SJSA1 (cell line): ENCODE results near the gene MALAT1. TPM values are rescaled to one million over a fixed set of nuclear protein-coding genes. Genes with fewer than 3 reads are reported as not detected.

ENCODE experiments used
- DNase-seq, 2 experiments: peaks; one replicate each; pipeline ENCODE4 v3.0.0-alpha.2; 2015 to 2020; ENCODE audit warnings: low spot score in 2 of 2, low read depth in 1 of 2
- H3K27ac ChIP-seq: fragments of 250-450 bp; sonication (Bioruptor Pico); 2 replicates; pipeline ENCODE4 v1.5.1; 2020; ENCODE audit warnings: mild to moderate bottlenecking, moderate library complexity
- H3K27me3 ChIP-seq: fragments of 250-450 bp; sonication (Bioruptor Pico); replicated peaks from 2 replicates; pipeline ENCODE4 v1.5.1; 2020; ENCODE audit warnings: mild to moderate bottlenecking, moderate library complexity
- H3K36me3 ChIP-seq: fragments of 250-450 bp; sonication (Bioruptor Pico); 2 replicates; pipeline ENCODE4 v1.5.1; 2020; ENCODE audit warnings: mild to moderate bottlenecking
- H3K4me1 ChIP-seq: fragments of 250-450 bp; sonication (Bioruptor Pico); replicated peaks from 2 replicates; pipeline ENCODE4 v1.6.1; 2021; ENCODE audit warnings: mild to moderate bottlenecking
- H3K4me3 ChIP-seq: fragments of 250-450 bp; sonication (Bioruptor Pico); 2 replicates; pipeline ENCODE4 v1.5.1; 2020; ENCODE audit warnings: mild to moderate bottlenecking
- H3K9me3 ChIP-seq: fragments of 250-450 bp; sonication (Bioruptor Pico); replicated peaks from 2 replicates; pipeline ENCODE4 v1.5.1; 2020; ENCODE audit warnings: mild to moderate bottlenecking
- total RNA-seq: library from RNA; depleted of rRNA; stranded (reverse); fragments of >200 nt; shearing (Covaris generic); gene quantifications from 2 replicates; pipeline ENCODE4 v1.2.3, GENCODE V29; 2014

Gene MALAT1
- total RNA-seq, 1 experiment from 2014 or later, result 2,210 TPM

DNA sequence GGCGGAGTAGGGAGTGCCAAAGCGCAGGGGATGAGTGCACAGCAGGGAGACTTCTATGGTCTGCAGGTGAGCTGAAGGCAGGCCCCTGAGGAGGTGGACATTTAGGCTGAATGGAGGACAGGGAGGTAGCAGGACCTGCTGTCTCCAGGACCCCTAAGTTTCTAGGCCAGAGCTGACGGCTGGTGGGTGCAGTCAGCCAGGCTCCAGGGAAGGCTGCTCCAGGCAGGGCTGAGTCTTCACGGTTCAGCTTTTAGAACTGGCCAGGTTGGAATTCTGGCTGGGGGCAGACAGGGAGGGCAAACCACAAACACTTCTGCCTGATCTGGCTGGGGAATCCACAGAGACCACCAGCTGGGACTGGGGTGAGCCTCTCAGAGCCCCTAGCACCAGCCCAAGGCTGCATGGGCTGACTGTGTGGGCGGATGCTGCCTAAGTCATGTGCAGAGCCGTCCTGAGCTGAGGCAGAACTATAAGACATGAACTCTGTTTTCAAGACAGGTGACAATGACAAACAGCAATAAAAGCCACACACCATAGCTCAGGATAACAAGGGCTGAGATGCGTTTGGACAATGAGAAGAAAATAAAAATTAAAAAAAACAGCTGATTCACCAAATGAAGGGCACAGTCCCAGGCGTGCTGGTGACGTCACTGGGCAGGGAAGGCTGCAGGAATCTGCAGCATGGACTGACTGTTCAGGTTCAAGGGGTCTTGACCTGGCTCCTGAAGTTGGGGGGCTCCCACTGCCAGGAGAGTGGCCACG is 10.4 kb upstream of the MALAT1 start:
- no peaks in the 10 kb centered on the region for H3K27me3 ChIP-seq
- H3K4me1 ChIP-seq, result peaks cover 79% of the 10 kb centered on the region
- H3K9me3 ChIP-seq, result no peaks in the 10 kb centered on the region
- H3K36me3 ChIP-seq, result no peaks in the 10 kb centered on the region
- peak; percentile 82 to 87 for DNase-seq
- no peak overlapping the region for H3K4me3 ChIP-seq
- peak overlapping the region; percentile 92 for H3K27ac ChIP-seq

DNA sequence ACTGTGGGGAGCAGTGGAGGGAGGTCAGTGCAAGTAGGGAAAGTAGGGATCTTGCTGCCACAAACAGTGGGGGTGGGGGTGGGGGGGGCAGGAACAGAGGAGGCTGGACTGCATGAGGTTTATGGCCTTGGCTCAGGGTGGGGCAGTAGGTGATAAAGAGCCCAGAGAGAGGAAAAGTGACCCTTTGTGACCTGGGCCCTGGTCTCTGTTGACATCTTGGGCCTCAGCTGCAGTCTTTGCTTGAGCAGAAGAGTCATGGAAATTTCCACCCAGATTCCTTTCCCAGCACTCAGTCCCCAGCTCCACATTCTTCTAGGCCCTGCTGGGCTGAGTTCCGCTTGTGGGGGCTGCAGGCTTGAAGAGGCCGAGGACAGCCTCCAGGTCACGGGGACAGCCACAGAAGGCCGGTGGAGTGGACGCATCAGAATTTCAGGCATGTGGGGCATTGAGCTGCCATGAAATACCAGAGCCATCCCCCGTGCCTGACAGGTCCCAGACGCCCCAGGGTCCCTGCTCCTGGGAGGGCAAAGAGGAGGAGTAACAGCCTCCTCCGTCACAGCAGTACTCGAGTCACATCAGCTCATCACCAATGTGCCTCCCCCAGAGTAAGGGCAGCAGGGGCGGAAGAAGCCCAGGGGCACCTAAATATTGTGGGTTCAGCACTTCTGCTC is 9.7 kb upstream of the MALAT1 start:
- H3K36me3 ChIP-seq, result no peaks in the 10 kb centered on the region
- H3K27me3 ChIP-seq, result no peaks in the 10 kb centered on the region
- H3K9me3 ChIP-seq, result no peaks in the 10 kb centered on the region
- no peak overlapping the region for H3K4me3 ChIP-seq
- H3K4me1 ChIP-seq, result peaks cover 86% of the 10 kb centered on the region
- peak overlapping the region; percentile 92 for H3K27ac ChIP-seq
- DNase-seq, result peak; percentile 99 to 100

DNA sequence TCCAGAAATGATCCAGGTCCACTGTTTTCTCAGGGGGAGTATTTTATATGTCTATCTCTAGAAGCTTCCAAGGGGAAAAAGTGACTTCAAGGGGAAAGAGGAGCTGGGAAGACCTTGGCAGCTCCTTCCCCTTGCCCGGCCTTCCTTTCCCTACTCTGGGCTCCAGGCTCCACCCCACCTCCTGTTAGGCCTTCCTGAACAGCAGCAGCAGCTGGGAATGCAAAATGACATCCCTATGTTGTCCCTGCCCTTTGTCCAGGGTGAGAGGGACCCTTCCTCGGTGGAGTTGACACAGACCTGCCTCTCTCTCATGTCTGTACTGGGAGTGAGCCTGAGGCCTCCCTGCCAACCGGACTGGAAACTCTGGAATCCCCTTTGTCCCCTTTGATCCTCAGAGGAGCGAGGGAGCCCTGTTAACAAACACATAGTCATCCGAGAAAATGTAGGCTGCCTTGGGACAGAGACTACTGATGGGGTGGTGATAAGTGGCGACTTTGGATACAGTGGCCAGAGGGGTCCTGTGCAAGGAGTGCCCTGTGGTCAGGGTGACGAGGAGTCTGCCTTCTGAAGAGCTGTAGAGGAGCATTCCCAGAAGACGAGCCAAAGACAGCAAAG is 9.0 kb upstream of the MALAT1 start:
- Histone ChIP-seq H3K4me1 (peaks cover 93% of the 10 kb centered on the region), H3K9me3 (no peaks in the 10 kb centered on the region), H3K4me3 (no peak overlapping the region), H3K27me3 (no peaks in the 10 kb centered on the region), H3K36me3 (no peaks in the 10 kb centered on the region), H3K27ac (peak overlapping the region; percentile 92)
- no peak for DNase-seq

DNA sequence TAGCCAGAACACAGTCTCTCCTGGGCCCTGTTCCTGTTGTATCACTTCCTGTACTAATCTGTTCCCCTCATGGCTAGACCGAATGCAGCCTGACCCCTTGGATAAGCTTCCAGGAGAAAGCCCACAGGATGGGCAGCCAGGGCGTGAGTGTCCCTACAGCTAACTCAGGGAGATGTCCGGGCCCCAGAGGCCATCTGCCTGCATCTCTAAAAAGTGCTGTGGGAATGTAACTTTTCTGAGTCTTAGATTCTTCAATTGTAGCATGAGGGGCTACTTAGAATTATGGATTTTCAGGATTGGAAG is 7.7 kb upstream of the MALAT1 start:
- peak overlapping the region; percentile 92 for H3K27ac ChIP-seq
- H3K36me3 ChIP-seq, result no peaks in the 10 kb centered on the region
- no peak for DNase-seq
- H3K4me1 ChIP-seq, result peaks cover 88% of the 10 kb centered on the region
- no peaks in the 10 kb centered on the region for H3K27me3 ChIP-seq
- H3K9me3 ChIP-seq, result no peaks in the 10 kb centered on the region
- no peak overlapping the region for H3K4me3 ChIP-seq

DNA sequence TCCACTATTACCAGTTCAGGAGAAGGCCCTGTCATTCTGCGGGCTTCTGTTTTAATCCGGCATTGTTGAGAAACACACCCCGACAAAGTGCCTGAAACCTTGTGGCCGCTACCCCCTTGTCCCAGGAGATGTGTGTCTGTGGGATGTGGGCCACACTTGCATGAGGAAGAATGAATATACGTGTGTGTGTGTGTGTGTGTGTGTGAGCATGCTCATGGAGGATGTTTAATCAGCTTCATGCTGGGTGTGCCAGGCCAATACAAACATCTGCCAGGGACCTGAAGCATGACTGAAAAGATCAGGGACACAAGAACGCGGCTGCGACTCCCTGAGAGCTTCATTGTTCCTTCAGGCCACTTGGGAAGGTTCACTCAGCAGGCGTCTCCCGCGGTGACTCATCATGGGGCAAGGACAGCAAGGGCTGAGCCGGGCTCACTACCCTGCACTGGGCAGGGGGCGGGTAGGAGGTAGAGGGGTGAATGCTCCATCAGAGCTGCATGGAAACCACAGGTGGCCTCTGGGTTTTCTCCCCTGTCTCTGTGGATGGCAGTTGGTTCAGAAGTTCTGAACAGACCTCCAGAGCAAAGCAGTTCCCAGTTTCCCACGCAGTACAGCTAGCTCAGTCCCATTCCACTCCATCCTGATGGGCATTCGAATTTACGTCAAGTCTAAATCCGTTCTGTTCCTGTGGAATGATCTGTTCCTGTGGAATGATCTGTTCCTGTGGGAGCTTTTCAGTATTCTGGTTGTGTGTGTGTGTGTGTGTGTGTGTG is 7.0 kb upstream of the MALAT1 start:
- Histone ChIP-seq H3K27me3 (no peaks in the 10 kb centered on the region), H3K4me1 (peaks cover 92% of the 10 kb centered on the region), H3K9me3 (no peaks in the 10 kb centered on the region), H3K4me3 (no peak overlapping the region), H3K36me3 (no peaks in the 10 kb centered on the region), H3K27ac (peak overlapping the region; percentile 92)
- DNase-seq, result peak; percentile 97 to 99

DNA sequence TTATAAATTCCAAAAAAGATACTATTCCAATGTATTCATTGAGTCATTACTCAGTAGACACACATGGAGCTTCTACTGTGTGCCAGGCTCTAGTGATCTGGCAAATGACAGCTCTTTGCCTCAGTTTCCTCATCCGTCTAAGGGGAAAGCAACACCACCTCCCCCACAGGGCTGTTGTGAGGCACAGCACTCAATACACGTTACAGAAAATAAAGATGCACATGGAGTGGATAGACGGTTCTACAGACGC is 6.5 kb upstream of the MALAT1 start:
- H3K36me3 ChIP-seq, result no peaks in the 10 kb centered on the region
- DNase-seq, result no peak
- H3K9me3 ChIP-seq, result no peaks in the 10 kb centered on the region
- H3K27me3 ChIP-seq, result no peaks in the 10 kb centered on the region
- peaks cover 91% of the 10 kb centered on the region for H3K4me1 ChIP-seq
- no peak overlapping the region for H3K4me3 ChIP-seq
- H3K27ac ChIP-seq, result peak overlapping the region; percentile 92

DNA sequence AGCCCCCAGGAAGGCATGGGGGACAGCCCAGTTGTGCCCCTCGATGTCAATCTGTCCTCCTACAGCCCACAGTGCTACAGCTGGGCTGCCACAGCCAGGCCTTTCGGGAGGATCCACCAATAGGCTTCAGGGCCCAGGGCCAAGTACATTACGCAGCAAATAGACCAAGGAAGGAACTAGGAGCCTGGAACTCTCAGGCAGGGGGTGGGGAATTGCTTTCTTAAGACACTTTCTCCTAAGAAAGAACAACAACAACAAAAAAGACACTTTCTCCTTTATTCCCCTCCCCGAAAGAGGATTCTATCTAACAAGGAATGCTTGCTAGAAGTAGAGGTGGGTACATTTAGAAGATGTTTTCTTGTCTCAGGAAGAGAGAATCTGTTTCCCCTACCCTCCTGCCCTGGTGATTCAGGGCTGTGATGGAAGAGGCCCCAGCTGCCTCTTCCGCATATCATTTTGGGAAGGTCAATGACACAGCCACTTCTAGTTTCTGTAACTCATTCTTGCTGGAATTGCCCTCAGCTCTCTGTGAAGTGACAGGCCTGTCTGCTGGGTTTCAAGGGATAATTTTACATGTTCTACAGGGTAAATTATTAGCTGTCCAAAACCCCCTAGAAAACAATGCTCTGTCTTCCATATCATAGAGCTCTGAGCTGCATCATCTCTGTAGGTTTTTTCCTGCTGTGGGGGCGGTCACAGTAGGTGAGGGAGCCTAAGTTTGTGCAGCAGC is 6.0 kb upstream of the MALAT1 start:
- Histone ChIP-seq H3K27me3 (no peaks in the 10 kb centered on the region), H3K9me3 (no peaks in the 10 kb centered on the region), H3K27ac (peak overlapping the region; percentile 92), H3K4me3 (no peak overlapping the region), H3K36me3 (no peaks in the 10 kb centered on the region), H3K4me1 (peaks cover 88% of the 10 kb centered on the region)
- peak; percentile 82 to 92 for DNase-seq

DNA sequence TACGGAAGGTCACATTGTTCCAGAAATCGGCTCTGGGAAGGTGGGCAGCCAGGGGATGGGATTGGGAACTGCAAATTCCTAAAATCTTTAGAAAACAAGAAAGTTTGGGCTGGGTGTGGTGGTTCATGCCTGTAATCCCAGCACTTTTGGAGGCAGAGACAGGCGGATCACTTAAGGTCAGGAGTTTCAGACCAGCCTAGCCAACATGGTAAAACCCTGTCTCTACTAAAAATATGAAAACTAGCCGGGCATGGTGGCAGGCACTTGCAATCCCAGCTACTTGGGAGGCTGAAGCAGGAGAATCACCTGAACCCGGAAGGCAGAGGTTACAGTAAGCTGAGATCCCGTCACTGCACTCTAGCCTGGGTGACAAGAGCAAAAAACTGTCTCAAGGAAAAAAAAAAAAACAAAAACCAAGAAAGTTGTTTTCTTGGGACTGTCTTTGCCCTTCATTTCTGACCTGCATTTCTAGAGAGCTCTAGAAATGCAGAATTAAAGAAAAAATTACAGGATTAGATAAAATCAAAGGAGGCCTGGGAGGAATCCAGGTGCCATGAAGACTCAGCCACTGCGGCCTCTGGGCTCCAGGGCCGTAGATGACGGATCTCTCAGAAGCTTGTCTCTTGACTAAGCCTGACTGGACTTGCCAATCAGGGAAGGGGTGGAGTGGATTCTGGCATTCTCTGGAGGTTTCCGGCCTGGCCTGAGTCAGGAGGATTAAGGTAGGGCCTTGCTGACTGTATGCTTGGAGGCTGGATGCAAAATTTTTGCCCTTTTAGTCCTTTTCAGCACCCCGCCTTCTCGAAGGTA is 5.3 kb upstream of the MALAT1 start:
- H3K4me3 ChIP-seq, result no peak overlapping the region
- no peaks in the 10 kb centered on the region for H3K27me3 ChIP-seq
- H3K27ac ChIP-seq, result peak overlapping the region; percentile 92
- peak; percentile 84 to 95 for DNase-seq
- peaks cover 88% of the 10 kb centered on the region for H3K4me1 ChIP-seq
- H3K9me3 ChIP-seq, result no peaks in the 10 kb centered on the region
- no peaks in the 10 kb centered on the region for H3K36me3 ChIP-seq

DNA sequence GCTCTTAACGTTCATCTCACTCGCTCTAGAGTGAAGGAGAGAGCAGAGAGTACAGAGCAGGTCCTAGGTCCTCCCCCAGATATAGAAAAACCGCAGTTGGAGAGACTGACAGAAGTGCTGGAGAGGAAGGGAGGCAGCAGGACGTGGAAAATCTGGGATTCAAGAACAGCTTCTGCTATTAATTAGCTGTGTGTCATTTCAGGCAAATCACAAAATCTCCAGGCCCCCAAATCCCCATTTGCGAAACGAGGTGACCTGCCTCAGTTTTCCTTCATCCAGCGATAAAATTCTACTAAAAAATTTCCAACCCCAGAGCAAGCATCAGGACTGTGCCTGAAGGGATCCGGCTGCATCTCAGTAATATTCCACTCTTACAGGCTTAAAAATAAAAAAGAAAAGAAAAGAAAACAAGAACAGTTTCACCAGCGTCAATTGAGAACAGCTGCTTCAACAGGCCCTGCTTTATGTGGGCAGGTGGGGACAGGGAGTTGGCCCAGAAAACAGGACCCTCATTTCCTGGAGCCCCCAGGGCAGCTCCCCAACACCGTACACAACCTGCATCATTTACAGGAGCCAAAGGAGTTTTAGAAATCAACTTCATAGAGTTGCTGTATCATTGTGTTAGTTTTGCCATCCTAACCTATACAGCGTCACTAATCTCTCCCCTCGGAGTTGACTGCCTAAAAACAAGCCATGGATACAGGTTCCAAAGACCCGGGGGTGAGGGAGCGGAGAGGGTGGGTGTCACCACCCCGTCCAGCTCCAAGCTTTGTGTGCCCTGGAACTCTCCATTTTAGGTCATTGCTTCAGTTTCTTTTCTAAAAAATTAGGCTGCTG is 2.3 kb upstream of the MALAT1 start:
- Histone ChIP-seq H3K27ac (peak overlapping the region; percentile 88), H3K4me1 (peaks cover 61% of the 10 kb centered on the region), H3K4me3 (peak overlapping the region; percentile 7), H3K36me3 (peaks cover 26% of the 10 kb centered on the region), H3K27me3 (peaks cover 6% of the 10 kb centered on the region; the same call in 1 of the 2 replicates), H3K9me3 (no peaks in the 10 kb centered on the region)
- peak in 1 of 2 experiments; percentile 75 for DNase-seq

DNA sequence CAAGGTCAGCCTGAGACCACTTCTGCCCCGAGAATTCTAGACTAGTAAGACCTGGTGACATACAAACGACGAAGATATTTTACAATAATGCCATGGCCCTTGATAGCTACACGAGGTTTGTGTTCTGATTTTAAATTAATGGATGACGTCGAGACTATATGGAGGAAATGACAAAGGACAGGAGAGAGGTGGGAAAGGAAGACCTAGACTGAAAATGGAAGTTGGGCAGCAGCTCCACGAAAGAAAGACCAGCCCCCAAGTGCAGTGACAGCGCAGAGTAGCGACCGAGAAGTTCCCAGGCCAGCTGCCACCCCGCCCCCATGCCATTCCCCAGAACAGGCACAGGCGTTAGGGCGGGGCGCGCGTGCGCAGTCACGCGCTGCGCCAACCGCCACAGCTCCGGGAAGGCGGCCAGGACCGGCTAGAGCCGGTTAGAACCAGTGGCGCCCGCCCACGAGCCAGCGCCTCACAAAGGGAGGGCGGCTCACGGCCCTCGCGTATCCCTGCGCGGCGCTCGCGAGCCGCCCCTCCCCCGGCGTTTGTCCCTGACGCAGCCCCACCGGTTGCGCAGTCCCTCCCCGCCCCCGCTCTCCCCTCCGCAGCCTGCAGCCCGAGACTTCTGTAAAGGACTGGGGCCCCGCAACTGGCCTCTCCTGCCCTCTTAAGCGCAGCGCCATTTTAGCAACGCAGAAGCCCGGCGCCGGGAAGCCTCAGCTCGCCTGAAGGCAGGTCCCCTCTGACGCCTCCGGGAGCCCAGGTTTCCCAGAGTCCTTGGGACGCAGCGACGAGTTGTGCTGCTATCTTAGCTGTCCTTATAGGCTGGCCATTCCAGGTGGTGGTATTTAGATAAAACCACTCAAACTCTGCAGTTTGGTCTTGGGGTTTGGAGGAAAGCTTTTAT is 1.5 kb upstream of the MALAT1 start:
- Histone ChIP-seq H3K4me3 (peak overlapping the region; percentile 59), H3K9me3 (no peaks in the 10 kb centered on the region), H3K4me1 (peaks cover 52% of the 10 kb centered on the region), H3K36me3 (peaks cover 34% of the 10 kb centered on the region), H3K27ac (peak overlapping the region; percentile 98), H3K27me3 (peaks cover 10% of the 10 kb centered on the region; the same call in 1 of the 2 replicates)
- peak; percentile 100 for DNase-seq

DNA sequence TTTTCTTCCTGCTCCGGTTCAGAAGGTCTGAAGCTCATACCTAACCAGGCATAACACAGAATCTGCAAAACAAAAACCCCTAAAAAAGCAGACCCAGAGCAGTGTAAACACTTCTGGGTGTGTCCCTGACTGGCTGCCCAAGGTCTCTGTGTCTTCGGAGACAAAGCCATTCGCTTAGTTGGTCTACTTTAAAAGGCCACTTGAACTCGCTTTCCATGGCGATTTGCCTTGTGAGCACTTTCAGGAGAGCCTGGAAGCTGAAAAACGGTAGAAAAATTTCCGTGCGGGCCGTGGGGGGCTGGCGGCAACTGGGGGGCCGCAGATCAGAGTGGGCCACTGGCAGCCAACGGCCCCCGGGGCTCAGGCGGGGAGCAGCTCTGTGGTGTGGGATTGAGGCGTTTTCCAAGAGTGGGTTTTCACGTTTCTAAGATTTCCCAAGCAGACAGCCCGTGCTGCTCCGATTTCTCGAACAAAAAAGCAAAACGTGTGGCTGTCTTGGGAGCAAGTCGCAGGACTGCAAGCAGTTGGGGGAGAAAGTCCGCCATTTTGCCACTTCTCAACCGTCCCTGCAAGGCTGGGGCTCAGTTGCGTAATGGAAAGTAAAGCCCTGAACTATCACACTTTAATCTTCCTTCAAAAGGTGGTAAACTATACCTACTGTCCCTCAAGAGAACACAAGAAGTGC is 661 bp upstream of the MALAT1 start:
- H3K4me3 ChIP-seq, result peak overlapping the region; percentile 59
- peaks cover 15% of the 10 kb centered on the region for H3K27me3 ChIP-seq
- H3K36me3 ChIP-seq, result peaks cover 42% of the 10 kb centered on the region
- peaks cover 45% of the 10 kb centered on the region for H3K4me1 ChIP-seq
- peak overlapping the region; percentile 98 for H3K27ac ChIP-seq
- no peaks in the 10 kb centered on the region for H3K9me3 ChIP-seq
- DNase-seq, result peak; percentile 70 to 88
